Measurements from ENCODE around the gene UBE2D1.

Gene UBE2D1

DNA sequence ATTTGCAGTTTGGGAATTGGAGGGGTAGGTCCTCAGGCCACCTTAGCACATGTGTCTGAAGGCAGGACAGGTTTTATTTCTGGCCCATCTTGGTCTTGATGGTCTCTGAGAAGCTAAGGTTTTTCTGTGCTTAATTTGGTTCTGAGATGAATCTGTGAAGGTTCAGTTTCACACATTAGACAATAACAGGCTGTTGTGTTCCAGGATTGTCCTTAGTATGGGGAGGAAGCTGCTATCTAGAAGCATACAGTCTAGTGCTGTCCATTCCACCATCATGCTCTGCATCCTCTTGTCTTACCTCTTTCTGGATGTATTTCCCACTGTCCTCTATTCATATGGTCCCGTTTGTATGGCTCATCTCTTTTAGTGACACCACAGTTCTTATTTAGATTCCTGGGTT lies 7.1 kb downstream of the UBE2D1 start:
- DNase-seq, result no peak

DNA sequence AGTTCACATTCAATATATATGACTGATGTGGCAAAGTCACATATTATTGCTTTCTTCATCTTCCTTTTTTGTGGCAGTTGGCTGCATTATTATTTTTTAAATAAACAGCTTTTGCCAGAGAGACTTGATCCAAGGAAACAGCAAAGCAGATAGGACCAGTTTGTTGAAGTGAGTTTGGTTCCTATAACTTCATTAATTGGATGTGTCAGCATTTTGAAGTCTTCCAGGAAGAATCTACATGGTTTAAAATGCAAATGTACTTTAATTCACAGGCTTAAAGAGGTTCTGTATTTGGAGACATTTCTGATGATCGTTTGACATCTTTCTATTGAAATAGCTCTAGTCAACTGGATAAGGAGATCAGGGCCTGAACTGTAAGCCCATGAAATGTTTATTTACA lies 13.2 kb downstream of the UBE2D1 start:
- DNase-seq, result no peak

DNA sequence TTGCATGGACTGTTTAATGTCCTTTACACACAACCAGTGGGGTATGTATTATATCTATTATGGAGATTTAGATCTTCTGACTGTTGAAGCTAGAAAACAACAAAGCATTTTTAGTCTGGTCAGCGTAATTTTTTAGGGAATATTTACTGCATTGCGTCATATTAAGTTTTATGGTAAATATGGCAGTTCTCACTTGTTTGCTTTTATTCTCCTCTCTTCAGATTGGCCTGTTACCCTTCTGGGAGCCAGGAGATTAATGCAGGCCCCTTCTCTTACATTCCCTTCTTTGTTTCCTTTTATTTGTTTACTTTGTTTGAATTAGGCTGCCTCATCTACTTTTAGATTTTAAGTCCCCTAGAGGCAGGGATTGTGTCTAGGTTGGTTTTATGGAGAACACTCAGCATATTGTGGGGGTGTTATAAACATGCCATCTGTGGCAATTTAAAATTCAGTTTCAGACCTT lies 13.8 kb downstream of the UBE2D1 start:
- no peak for DNase-seq

DNA sequence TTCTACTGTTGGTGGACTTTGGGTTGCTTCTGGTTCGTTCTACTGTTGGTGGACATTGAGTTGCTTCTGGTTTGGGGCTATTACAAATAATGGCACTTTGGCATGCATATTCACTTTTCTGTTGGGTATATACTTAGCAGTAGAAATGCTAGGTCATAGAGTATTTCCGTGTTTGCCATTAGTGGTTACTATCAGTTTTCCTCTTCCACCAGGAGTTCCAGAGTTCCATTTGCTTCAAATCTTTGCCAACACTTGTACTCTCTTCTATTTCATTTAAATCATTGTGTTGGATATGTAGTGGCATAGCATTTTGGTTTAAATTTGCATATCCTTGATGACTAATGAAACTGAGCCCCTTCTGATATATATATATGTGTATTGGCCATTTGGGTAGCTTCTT lies 15.2 kb downstream of the UBE2D1 start:
- no peak for DNase-seq

DNA sequence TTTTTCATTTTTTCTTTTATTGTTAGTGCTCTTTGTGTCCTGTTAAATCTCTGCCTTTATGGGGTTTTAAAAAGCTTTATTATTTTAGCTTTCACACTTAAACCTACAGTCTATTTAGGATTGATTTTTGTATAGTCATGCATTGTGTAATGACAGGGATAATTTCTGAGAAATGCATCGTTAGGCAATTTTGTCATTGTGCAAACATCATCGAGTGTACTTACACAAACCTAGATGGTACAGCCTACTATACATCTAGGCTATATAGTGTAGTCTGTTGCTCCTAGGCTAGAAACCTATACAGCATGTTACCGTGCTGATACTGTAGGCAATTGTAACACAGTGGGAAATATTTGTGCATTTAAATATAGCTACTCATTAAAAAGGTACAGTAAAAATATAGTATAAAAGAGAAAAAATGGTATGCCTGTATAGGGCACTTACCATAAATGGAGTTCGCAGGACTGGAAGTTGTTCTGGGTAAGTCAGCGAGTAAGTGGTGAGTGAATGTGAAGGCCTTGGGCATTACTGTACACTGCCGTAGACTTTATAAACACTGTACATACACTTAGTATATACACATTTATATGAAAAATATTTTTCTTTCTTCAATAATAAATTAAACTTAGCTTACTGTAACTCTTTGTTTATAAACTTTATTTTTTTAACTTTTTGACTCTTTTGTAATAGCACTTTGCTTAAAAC lies 16.0 kb downstream of the UBE2D1 start:
- DNase-seq, result no peak

DNA sequence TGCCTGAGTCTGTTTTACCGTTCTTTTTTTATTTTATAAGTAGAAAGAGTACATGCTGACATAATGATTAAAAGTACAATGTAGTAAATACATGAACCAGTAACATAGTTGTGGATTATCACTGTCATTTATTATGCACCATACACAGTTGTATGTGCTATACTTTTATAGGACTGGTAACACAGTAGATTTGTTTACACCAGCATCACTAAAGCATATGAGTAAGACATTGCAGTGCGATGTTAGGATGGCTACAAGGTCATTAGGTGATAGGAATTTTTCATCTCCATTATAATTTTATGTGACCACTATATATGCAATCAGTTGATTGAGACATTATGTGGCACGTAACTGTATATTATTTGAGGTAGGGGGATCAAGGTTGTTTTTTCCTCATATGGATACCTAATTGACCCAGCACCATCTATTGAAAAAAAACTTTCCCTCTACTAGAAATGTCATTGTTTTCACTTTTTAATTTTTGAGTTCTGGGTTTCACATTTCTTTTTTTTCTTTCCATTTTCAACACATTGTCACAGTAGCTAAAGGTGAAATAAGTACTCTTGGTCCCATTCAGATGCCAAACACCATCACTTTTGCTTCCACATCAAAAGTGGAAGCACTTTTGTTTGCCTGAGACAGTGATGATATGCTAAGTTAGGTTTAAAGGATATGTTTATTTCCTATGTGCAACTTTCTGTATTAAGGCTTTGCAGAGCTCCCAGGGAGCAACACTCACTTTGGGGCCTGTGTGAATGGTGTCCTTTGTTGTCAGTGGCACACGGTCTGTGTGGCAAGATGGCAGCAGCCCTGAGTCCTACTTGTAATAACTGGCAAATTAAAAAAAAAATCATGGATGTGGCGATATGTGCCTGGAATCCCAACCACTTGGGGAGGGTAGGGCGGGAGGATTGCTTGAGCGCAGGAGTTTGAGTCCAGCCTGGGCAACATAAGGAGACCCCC lies 17.1 kb downstream of the UBE2D1 start:
- DNase-seq, result no peak

DNA sequence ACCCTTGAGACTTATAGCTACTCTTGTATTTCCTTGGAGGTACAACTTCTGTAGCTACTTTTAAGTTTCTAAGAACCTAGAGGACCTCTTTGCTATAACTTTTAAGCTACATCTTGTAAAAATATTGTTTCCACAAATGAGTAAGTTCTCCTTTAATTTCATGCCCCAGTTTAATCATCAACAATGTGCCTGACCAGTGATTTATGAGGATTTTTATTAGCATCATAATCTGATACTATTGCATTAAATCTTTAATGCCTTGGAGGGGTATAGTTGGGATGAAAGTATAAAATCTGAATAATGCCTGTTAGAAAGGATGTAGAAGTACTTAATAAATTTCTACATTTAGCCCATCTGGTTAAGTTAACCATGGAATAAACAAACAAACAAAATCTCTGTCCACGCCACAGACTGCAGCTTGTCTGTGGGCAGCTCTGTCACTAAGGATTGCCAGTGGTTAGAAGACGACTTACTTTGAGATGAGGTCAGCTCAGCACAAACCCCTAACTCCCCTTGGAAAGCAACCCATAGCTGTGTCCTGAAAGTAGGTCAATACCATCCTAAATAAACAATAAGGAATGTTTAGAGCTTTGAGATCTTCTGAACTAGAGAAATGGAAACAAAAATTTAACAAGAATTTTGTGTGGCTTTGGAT lies 18.3 kb downstream of the UBE2D1 start:
- DNase-seq, result no peak

DNA sequence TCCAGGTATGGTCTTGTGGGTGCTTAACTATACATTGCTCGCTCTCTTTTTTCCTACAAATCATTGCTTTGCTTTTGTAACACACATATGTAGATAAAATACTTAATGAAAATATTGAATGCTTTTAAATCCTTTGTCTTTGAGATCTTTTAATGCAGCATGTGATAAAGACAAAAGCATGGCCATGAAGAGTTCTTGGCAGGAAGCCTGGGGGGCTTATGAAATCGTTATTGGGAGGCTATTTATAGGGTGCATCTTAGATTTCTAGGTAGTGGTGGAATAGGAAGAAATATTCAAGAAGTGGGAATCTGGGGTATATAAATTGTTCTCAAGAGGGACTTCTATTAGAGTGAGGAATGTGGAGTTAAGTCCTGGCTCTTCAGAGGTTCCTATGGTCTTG lies 21.9 kb downstream of the UBE2D1 start:
- DNase-seq, result no peak

DNA sequence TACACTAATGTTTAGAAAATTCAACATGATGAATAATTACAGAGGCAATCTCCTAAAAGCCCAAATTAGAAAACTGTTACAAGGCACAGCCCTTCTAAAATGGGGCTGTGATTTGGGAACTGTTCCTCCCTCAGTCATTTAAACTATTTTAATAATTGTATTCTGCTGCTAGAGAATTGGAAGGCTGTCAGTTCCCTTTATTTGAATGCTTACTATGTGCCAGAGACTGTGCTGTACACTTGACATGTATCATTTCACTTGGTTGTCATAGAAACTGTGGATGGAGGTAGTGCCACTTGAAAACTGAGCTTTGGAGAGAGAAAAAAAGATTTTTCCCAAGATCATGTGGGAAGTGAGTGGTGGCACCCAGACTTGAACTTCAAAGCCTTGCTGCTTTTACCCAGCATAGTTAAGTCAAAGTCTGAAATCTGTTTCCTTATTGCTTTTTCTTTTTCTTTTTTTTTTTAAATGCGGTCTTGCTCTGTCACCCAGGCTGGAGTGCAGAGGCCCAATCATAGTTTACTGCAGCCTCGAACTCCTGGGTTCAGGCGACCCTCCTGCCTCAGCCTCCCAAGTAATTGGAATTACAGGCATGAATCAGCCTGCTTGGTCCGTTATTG lies 23.6 kb downstream of the UBE2D1 start:
- no peak for DNase-seq

DNA sequence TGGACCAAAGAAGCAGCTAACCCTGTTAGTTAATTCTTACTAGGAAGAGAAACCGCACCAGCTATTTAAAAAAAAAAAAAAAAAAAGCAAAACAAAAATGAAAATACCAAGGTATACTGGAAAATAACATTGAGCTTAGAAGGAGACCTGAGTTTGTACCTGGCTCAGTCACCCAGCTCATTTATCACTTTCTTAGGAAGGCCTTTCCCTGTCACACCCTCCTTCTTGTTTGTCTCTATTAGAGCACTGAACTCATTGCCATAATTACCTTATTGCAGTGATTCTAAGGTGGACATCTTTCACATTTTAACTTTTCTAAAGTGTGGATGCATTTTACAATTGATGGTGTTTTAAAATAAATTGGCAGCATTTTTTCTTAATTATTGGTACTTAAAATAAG lies 24.1 kb downstream of the UBE2D1 start:
- no peak for DNase-seq

DNA sequence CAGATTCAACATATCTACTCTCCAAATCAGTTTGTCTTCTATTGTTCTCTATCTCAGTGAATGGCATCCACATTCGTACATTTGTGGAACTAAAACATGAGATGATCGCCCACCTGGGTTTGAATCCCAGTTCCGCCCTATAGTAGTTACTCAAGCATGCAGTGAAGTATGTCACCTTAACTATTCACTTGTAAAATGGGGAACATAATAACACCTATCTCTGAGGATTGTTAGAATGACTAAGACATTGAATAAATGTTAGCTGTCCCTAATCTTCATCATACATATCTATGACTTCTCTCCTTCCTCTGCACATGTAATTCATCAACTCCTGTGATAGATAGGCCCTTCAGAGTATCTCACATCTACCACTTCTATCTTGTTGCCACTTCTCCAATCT lies 24.7 kb downstream of the UBE2D1 start:
- no peak for DNase-seq

DNA sequence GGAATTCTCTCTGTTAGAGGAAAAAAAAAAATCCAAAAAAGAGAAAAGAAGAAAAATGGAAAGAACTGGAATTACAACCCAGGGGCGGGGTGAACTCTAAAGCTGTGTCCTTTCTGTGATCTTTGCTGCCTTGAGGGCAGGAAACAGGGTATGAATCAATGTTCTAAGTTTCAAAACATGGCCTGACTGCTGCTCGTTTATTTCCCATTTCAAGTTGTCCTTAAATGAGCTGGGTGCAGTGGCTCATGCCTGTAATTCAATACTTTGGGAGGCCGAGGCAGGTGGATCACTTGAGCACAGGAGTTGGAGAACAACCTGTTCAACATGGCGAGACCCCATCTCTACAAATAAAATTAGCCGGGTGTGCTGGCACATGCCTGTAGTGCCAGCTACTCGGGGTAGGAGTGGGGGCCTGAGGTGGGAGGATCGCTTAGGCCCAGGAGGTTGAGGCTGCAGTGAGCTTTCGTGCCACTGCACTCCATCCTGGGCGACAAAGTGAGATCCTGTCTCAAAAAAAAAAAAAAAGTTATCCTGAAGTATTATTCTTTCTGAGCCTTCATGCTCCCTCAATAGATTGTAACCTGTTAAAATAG lies 25.7 kb downstream of the UBE2D1 start:
- DNase-seq, result no peak

DNA sequence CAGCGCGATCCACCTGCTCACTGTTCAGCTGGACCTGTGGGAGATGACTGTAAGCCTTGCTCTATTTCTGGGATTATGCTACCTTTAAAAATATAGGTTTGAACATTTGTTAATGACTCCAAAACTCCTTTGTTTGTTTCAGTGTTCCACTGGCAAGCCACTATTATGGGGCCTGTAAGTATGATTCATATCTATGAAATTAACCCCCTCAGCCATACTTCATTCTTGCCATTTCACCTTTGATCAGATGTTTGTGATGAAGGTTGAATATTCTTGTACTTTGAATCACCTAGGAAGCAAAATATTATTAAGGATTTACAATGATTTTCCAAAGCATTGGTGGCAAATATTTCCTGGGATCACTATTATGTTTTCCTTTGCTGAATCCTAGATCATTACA lies 26.5 kb downstream of the UBE2D1 start:
- DNase-seq, result no peak

DNA sequence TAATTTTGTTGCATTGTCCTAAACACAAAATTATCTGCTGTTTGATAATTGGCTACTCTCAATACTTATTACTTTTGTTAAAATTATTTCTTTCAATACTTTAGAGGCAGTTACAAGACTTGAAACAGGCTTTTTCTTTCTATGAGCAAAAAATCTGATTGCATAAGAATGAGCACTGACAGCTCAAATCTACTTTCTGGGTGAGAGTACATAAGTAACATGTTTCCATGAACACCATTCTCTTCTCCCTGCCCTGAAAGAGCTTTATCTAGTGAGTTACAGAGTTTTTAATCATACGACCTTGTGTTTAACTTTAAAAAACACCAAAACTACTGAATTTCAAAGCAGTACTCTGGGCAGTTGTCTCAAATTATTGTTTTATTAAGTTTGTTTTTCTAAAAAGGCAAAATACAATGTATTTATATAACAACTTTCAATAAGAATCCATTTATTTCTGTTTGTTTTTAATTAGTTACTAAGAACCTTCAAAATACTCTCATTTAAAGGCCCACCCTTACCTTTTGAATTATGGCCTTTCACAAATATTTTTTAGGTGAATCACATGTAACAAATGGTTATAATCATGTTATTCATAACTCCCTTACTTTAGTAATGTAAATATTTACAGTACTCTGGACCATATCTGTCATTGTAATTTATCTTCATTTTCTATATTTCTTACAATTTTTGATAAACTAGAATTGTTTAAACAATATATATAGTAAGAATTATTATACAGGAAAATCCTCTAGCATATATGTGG lies 27.4 kb downstream of the UBE2D1 start:
- DNase-seq, result no peak

DNA sequence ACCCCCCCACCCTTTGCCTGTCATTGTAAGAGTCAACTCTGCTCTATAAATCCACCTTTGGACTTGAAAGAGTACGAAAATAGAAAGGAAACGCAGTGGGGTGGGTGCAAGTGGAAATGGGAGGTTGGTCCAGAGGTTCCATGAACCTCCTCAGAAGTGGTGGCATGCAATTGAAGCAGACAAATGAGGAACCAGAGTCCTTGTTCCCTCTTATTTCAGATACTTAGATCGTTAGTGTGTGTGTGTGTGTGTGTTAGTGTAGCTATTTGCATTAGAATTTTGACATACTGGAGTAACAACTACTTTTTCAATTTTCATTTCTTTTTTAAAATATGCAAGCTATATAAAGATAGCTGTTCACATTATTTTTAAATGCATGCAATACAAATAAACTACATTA lies 32.3 kb downstream of the UBE2D1 start:
- DNase-seq, result no peak

DNA sequence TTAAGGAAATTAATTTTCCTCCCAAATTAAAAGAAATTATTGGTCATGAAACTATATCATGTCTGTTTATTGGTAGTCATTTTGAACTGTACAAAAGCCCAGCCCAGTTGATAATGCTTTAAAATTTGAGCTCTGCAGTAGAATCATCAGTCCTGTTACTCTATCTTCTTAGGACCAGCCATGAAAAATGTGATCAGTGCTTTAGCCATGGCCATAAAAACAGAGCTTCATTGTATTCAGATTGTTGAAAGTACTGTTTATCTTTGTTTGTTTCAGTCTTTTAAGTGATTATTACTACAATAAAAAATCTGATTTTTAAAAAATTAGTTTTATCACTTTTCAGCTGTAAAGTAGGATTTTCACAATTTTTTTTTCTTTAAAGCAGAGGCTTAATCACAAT lies 36.7 kb downstream of the UBE2D1 start:
- no peak for DNase-seq

DNA sequence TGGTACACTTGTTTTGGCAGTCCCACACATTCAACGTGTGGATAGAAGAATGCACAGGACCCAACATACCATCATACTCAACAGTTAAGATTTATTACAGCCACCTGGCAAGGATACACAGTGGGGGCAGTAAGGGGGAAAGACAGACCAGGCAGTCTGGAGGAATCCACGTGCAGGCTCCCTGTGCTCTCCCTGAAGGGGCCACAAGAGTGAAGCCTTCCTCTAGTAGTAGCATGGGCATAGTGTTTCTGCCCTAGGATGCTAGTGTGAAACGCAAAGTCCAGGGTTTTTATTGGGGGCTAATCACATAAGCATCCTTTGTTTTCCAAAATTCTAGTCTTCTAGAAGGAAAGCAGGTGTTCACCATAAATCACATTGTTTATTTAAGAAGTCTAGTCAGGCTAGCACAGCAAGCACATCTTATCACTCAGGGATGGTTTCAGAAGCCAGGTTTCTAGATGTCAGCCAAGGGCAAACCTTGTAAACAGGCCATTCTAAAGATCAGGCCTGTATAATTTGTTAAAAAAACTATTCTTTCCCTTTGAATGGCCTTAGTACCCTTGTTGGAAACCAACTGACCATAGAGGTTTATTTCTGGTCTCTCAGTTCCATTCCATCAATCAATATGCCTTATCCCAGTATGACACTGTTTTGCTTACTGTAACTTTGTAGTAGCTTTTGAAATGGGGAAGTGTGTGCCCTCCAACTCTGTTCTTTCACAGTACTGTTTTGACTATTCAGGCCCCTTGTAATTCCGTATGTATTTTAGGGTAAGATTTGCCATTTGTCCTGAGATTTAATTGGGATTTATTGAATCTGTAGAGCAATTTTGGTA lies 38.0 kb downstream of the UBE2D1 start:
- DNase-seq, result no peak

DNA sequence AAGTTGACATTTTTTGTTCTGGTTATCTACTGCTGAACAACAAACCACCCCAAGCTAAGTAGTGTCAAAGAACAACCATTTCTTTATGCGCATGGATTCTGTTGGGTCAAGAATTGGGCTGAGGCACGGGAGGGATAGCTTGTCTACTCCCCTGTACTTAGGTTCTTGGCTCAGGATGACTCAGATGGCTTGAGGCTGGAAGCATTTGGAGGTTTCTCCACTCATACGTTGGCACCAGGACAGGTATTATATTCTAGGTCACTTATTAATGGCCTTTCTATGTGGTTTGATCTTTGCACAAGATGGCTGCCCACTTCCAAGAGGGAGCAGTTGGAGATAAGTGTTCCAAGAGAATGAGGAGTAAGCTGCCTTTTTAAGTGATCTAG lies 38.6 kb downstream of the UBE2D1 start:
- no peak for DNase-seq

DNA sequence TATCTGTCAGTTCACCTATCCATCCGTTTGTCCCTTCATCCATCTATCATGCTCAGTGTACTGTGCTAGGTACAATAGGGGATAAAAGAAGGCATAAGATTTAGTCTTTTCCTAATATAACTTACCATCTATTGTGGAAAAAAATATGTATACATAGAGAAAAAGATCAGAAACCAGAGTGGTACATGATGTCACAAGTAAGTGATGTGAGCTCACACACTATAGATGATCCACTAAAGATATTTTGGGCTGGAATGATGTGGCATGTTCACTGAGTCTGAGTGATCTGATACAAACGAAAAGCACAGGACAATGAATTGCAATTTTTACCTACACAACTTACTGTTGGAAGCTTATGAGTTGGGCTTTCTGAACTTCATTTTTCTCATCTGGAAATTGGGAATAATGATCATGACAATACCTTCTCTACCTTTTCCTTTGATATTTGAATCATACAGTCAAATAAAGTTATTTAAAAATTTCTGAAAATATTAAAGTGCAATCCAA lies 47.7 kb downstream of the UBE2D1 start:
- no peak for DNase-seq

DNA sequence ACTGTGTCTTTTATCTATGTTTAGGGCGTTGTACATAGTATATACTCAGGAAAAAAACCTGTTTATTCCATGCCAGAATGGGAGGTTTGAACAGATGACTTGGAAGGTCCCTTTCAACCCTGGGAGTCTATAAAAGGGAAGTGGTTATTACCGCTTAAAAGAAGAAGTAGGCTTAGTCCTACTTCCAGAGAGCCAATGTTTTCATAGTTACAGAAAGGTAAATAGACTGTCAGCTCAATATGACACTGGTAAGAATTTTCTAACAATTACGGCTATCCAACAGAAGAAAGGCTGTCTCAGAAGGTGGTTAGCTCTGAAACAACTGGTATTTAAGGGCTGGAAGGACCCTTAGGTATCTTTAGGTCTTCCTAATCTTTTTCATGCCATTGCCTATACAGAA lies 49.3 kb downstream of the UBE2D1 start:
- DNase-seq, result no peak

DNA sequence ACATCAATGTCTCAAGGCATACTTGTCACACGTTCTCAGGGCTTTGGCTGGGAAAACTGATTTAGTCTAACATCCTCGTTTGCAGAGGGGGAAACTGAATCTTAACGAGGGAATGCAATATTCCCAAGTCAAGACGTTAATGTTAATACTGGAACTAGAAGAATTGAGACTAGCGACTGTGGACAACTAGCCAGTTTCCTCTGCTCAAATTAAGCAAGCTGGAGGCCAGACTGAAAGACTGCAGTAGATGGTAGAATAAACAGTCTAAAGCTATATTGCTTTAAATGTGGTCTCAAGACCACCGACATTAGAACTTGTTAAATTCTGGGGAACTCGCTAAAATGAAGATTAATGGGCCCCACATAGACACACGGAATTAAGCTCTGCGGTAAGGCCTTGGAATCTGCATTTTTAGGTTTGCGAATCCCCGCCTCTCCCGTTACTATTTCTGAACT lies 49.8 kb downstream of the UBE2D1 start:
- DNase-seq, result no peak

Data from activated CD4-positive, alpha-beta T cell treated with anti-CD3 and anti-CD28 coated beads for 4 hours (primary cell).